ENCODE measurements around the gene CSHL1. TPM values are rescaled to one million over a fixed set of nuclear protein-coding genes. Genes with fewer than 3 reads are reported as not detected.
"Not testable (repeated sequence)": the region's sequence is repeated elsewhere in the genome, so short reads cannot be mapped to it uniquely, and the experiment has no call there.

CSHL1 gene
- total RNA-seq, 1 donor from 2014 or later: not detected

DNA sequence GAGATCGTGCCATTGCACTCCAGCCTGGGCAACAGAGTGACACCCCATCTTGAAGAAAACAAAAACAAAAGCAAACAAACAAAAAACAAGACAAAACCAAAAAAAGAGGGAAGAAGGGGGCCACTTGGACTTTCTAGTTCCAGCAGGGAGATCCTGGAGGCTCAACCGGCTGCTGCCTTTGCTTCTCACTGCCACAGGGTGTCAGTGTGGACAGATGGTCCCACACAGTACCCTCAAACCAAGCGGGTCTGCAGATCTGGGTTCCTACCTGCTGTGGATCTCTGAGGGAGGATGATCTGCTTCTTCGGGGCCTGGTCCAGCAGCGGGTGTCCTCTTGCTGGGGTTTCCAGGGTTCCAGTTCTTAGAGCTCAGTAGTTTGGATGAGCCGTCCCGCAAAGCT is 44.4 kb downstream of the CSHL1 start:
- H3K9me3 ChIP-seq; H3K27me3 ChIP-seq; intact Hi-C loops (cut with DNase I); DNase-seq (ENCODE audit: extremely low spot score in 2 of 2); H3K4me1 ChIP-seq; H3K4me3 ChIP-seq; H3K27ac ChIP-seq; H3K36me3 ChIP-seq: not testable (repeated sequence)

Small RNAs within 50 kb of the gene (small RNA-seq; reads per million reads assigned to genes)
- gene AC040958.1: not detected
- gene AC127029.1: not detected
- not detected for gene GH1

Other genes starting within 250 kb of the CSHL1 start
- 22.6 TPM for gene LIMD2, start 211.1 kb downstream of the CSHL1 start, total RNA-seq
- gene STRADA, start 169.5 kb downstream of the CSHL1 start, total RNA-seq: 19.4 TPM
- gene CCDC47, start 137.7 kb downstream of the CSHL1 start, total RNA-seq: 66.5 TPM
- 121 TPM for gene DDX42, start 137.1 kb downstream of the CSHL1 start, total RNA-seq
- gene PSMC5, start 83.8 kb downstream of the CSHL1 start, total RNA-seq: 92.3 TPM
- gene FTSJ3, start 83.6 kb downstream of the CSHL1 start, total RNA-seq: 44.7 TPM
- 146 TPM for gene SMARCD2, start 68.6 kb downstream of the CSHL1 start, total RNA-seq
- gene CSH2, start 37.6 kb downstream of the CSHL1 start, total RNA-seq: not detected
- gene GH2, start 29.3 kb downstream of the CSHL1 start, total RNA-seq: not detected
- not detected for gene CSH1, start 14.7 kb downstream of the CSHL1 start, total RNA-seq
- not detected for gene GH1, start 7.6 kb upstream of the CSHL1 start, total RNA-seq
- gene CD79B, start 21.1 kb upstream of the CSHL1 start, total RNA-seq: 3.9 TPM
- gene SCN4A, start 61.7 kb upstream of the CSHL1 start, total RNA-seq: 0.98 TPM
- not detected for gene PRR29, start 87.1 kb upstream of the CSHL1 start, total RNA-seq
- 55.7 TPM for gene ICAM2, start 109.4 kb upstream of the CSHL1 start, total RNA-seq
- gene ERN1, start 218.9 kb upstream of the CSHL1 start, total RNA-seq: 31.4 TPM